ENCODE measurements around the gene SPA17.

DNA sequence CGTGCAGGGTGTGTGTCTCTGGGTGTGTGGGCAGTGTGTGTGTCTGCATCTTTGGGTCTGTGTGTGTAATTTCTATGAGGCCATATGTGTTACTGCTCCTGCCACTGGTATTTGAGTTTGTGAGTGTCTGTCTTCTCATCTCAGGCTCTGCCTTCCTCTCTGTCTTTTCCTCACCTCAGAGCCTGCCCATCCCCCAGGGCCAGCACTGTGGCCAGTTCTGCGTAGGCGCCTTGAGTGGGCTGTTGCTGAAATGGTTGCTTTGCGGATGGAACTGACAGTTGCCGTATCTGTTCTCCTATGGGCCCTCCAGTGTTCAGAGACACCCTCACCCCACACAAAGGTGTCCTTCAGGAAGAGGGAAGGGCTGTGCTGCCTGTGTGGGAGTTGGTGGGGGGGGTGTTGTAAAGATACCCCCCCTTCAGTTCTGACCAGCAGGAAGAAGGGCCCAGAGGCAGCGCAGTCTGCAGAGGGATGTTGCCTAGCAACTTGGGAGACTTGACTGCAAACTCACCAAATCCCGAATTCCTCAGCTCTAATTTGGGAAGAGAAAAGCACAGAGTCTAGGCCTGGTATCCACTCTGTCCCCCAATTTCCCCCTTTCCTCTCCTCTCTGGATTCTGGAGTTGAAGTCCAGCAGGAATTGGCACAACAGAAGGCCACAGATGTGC, 64.1 kb downstream of the SPA17 start:
- TF ChIP-seq POLR2AphosphoS5 (IDR thresholded peaks at IDR 0.05; ENCODE audit: low read depth, low read length) (no peak), TAF1 (IDR thresholded peaks at IDR 0.05; ENCODE audit: borderline replicate concordance, insufficient read depth, low read length) (no peak), SIN3A (IDR thresholded peaks at IDR 0.05; ENCODE audit: borderline replicate concordance, insufficient read depth, low read length) (no peak)
- TF ChIP-seq, protein P1, sequence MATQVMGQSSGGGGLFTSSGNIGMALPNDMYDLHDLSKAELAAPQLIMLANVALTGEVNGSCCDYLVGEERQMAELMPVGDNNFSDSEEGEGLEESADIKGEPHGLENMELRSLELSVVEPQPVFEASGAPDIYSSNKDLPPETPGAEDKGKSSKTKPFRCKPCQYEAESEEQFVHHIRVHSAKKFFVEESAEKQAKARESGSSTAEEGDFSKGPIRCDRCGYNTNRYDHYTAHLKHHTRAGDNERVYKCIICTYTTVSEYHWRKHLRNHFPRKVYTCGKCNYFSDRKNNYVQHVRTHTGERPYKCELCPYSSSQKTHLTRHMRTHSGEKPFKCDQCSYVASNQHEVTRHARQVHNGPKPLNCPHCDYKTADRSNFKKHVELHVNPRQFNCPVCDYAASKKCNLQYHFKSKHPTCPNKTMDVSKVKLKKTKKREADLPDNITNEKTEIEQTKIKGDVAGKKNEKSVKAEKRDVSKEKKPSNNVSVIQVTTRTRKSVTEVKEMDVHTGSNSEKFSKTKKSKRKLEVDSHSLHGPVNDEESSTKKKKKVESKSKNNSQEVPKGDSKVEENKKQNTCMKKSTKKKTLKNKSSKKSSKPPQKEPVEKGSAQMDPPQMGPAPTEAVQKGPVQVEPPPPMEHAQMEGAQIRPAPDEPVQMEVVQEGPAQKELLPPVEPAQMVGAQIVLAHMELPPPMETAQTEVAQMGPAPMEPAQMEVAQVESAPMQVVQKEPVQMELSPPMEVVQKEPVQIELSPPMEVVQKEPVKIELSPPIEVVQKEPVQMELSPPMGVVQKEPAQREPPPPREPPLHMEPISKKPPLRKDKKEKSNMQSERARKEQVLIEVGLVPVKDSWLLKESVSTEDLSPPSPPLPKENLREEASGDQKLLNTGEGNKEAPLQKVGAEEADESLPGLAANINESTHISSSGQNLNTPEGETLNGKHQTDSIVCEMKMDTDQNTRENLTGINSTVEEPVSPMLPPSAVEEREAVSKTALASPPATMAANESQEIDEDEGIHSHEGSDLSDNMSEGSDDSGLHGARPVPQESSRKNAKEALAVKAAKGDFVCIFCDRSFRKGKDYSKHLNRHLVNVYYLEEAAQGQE (IDR thresholded peaks at IDR 0.05; ENCODE audit: insufficient read depth in 1 of 2, low read depth in 2 of 2, low read length in 2 of 2): no peak

Measured in PFSK-1 (cell line).